Medulla oblongata (tissue), 1 donor: ENCODE measurements around the gene PARP6.
A peak's percentile ranks its signal among the peaks of the same experiment; 100 is the strongest.

Source experiments
- DNase-seq: peaks from one replicate; pipeline ENCODE4 v3.0.0-alpha.2; 2015; ENCODE audit errors: extremely low spot score

The PARP6 gene

DNA sequence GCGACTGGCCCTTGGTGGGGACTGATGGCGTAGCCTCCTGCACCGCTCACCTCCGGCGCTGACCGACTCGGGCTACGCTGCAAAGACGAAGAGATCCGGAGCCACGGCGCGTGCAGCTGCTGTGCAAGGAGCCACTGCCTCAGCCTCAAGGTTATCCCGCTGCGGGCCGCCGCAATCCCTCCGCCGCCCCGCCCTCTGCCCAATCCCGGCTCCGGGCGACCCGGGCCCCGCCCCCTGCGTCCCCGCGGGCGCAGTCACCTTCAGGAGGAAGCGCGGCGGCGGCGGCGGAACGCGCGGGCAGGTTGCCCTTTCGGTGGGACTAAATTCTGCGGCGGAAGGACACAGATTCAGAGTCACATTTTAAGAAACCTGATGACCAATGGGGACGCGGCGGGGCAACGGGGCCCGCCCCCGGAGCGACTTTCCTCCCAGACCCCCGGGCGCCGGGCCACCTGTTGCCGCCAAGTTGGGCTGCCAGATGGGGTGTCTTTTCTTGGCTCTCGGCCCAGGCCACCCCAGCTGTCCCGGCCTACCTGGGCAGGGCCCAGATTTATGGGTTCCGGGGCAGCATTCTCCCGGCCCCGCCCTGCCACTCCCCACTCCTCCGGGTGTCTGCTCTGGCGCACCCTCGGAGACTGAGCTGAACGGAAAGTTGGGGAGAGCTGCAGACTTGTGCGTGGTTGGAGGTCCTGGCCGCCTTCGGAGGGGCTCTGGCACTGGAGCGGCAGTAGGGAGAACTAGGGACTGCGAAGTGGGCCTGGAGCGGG is 41.1 kb downstream of the PARP6 start, which contains the start of gene PKM:
PKM (minus strand) TSS at position 125 of the 767 bp plus-strand sequence. CDS start 12,093 bp downstream, outside the sequence.
- peak; percentile 89 for DNase-seq

DNA sequence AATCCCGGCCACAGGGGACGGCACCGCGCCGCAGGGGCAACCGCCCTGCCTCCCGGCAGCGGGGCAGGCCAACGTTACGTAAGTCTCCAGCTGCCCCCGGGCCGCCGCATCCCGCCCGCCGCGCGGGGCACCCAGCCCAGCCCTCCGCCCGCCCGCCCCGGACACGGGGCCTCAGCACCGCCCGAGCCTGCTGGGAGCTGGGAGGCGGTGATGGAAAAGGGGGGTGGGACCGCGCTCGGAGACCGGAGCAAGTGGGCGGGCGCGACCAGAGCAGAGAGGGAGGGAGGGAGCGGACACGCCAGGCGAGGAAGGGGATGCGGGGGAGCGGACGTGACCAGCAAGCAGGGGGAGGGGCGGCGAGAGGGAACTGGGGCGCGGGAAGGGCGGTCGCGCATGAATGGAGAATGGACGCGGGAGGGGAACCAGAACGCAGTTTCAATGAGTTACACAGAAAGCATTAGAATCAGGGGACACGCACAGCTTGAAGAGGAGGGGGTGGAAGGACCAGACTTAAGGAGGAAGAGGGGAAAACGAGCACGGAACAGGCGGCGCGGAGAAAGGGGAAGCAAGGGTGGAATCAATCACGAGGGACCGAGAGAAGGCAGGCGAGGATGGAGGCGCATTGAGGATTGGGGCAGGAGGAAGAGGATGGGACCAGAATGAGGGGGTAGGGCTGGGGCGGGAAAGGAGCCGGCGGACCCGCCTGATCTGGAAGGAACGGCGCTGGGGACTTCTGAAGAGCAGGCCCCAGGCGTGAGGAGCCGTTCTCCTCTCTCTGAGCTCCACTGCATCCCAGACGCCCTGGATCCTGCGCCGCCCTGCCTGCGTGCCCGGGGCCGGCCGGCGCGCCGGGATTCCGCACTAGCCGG is 41.9 kb downstream of the PARP6 start:
- DNase-seq = peak; percentile 89

DNA sequence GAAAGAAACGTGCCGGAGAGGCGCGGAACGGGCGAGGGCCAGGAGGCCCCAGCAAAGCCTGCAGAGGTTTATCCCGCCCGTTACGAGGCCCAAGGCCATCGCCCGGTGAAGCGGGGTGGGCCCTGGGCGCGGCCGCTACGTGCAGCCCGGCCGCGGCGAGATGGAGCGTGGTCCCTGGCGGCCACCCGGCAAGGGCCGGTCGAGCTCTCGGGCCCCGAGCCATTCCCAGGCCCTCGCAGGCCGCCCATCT is 42.5 kb downstream of the PARP6 start:
- no peak for DNase-seq

DNA sequence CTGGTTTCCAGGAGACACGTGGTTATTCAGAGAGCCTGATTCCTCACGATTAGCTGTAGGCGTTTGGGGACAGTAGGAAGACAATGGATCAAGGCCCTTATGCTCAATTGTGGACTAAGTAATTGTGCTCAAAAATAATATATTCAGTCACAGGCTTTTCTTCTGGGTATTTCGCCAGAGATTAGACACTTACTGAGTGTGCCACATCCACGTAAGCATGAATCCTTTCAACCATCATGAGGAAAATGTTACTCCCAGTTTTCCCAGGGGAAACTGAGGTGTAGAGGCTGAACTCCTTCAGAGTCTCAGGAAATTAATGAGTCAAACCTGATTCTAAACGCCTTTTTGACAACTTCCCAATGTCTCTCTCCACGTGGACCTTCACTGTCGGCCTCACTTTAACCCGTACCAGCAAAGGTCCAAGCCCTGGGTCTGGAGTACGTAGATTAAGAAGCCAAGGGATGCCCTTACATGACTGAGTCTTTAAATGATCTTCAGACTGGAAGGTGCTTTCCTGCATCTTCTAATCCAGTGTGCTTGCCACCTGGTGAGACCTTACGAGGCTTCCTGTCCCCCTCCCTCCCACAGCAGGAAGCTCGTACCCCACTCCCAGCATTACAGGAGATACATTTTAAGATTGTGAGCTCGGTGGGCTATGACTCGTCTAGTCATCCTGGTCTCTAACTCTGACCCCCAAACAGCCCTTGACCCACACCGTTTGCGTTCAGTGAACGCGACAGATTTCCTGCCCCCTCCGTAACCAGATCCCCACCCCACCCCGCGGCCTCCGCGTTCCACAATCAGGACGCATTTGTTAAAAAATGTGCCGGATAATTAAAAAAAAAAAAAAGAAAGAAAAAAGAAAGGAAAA is 43.0 kb downstream of the PARP6 start:
- peak; percentile 29 for DNase-seq

GRCh38 chr15:72227720-72228119 is 44.6 kb downstream of the PARP6 start:
- DNase-seq = no peak

DNA sequence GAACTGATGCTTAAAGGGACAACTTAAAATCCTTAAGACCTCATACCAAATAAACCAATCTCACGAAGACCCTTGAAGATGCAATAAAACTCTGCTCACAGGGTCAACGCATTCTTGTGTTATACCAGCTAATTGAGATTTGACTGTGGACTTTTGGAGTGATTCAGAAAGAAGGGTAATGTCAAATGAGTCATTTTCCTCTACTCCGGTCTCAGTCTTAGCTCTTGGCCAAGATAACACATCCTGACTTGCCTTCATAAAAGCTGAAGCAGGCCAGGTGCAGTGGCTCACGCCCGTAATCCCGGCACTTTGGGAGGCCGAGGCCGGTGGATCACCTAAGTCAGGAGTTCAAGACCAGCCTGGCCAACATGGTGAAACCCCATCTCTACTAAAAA is 45.2 kb downstream of the PARP6 start:
- DNase-seq = no peak

DNA sequence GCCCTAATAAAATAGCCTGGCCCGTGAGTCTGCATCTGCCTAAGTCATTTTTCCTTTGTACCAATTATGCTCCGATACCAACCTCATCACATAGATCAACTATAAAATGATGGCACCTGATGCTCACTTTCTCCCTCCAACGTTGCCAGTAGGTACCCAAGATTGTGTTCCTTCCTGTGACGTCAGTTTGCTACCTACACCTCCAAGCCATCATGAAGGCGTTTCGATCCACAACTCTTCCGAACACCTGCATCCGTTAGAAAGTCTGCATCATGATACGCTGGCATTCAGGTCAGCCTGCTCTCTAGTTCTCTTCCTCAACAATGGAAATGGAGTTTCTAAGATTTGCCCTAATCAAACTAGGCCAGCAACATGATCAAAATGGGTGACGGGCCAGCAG is 49.1 kb downstream of the PARP6 start:
- DNase-seq = no peak

DNA sequence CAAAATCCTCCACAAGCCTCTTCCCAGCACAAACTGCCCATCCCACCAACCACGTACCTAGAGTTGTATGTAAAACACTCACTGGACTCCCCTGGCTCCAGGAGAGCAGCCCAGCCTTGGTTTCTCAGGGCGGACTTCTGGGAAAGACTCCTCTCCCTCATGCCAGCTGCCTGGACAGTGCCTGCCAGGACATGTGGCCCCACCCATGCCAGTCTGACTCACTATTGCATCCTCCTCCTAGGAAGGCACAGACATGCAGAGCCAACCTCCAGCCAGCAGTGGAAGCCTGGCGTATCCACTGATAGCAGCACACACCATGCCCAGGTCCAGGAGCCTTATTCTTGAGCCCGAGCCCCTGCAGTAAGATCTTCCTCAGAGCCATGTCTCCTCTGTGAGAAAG is 50.0 kb downstream of the PARP6 start:
- DNase-seq = peak; percentile 30

DNA sequence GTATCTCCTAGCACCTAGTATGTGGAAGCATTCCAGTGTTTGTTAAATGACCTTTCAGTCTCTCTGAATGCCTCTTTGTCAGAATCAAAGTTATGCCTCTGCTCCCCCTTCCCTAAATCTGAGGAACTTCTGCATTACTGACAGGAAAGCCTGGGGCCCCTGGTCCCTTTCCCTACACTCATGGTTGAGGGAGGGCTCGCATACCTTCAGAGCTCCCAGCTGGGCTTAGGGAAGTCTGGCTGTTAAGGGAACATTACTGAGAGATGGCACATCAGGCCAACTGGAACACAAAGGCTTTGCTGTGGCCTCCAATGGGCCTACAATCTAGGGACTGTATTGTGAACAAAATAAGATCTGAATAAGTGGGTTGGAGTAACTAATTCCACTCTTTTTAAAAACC is 51.7 kb downstream of the PARP6 start:
- no peak for DNase-seq

- no peak for DNase-seq
Observed at GRCh38 chr15:72217216-72217615, 55.1 kb downstream of the PARP6 start.

GRCh38 chr15:72216079-72216478 is 56.3 kb downstream of the PARP6 start:
- DNase-seq = no peak

GRCh38 chr15:72207558-72208085 is 64.7 kb downstream of the PARP6 start:
- no peak for DNase-seq

- DNase-seq = no peak
Observed at GRCh38 chr15:72206677-72207000, 65.7 kb downstream of the PARP6 start.

DNA sequence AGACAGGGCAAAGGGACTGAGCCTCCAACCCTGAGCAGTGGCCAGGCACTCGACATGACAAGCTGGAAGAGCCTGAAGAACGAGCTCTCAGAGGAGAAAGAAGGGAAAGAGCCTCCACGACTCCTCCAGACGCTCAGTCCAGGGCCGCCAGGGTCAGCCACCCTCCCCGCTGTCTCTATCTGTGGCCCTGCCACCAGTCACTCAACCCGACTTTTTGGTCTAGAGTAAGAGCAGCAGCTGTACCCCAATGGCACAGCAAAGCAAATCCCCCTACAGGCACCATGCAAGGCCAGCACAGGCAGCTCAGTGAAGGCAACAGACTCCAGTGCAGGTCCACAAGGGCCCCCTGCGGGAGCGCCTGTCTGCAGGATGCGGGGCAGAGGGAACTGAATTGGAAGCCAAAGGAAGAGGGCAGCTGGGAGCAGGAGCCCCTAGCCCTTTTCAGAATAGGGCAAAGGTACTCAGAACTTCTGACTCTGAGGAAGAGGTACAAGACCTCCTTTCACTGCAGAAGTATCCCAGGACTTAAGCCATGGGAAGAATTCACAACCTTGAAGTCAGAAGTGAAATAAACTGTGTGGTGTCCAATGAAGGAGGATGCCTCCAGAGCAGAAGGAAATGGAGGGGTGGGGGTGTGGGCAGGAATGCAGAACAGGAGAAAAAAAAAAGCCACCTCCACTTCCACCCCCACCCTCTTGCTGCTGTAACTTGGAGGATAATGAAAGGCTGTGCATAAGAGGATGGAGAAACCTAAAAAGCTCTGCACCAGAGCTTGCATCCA is 66.3 kb downstream of the PARP6 start:
- no peak for DNase-seq

GRCh38 chr15:72205273-72205672 is 67.1 kb downstream of the PARP6 start:
- no peak for DNase-seq

DNA sequence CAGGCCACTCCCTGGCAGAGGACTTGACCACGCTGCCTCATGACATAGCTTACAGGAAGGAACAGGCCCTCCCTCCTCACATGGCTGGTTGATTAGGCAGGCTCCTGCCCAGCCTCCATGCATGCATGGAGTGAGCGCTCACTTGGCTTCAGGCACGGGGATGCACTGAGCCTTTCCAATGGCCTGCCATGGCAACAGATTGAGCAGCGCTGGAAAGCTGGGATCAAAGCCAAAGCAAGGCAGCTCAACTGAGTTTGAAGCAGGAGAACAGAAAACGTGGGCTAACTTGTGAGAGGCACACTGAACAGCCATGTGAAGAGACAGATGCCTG is 68.9 kb downstream of the PARP6 start:
- DNase-seq = peak; percentile 95

DNA sequence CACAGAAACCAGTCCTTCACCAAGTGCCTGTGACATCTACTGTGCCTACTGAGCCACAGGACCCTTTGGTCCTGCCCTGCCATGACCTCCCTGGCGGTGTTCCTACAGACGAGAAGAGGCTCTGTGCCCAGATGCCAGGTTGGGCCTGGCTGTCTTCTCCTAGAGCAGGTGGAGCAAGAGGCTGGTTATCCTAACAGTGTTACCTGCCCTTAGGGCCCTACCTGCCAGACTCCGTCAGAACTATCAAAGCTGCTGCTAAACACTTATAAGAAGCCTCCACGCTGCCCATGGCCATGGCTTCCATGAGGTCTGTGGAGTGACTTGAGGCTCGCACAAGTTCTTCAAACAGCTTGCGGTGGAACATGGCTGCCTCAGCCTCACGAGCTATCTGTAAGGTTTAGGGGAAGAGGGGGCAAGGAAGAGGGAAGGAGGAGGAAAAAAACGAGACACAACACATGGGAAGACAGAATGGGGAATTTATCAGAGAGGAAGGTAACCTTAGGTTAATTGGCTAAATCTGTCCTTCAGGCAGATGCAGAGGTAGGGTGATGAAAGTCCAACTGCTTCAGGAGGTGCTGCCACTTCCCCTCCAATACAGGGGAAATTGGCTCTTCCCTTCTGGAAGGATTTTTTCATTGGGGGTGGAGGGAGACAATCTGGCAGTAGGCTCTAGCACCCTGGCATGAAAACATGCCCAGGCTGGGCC is 69.4 kb downstream of the PARP6 start:
- DNase-seq = no peak

DNA sequence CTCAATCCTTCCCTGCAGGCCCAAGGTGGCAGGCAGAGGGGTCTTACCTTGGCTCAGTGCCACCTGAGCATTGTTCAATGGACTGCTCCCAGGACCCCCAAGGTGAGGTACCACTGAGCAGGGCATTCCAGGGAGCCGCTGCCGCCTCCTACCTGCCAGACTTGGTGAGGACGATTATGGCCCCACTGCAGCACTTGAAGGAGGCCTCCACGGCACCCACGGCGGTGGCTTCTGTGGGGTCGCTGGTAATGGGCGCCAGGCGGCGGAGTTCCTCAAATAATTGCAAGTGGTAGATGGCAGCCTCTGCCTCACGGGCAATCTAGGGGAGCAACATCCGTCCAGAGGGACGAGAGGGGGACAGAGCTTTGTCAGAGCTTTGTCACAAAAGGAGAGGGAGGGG is 70.1 kb downstream of the PARP6 start:
- no peak for DNase-seq

GRCh38 chr15:72201391-72201921 is 70.9 kb downstream of the PARP6 start:
- no peak for DNase-seq

DNA sequence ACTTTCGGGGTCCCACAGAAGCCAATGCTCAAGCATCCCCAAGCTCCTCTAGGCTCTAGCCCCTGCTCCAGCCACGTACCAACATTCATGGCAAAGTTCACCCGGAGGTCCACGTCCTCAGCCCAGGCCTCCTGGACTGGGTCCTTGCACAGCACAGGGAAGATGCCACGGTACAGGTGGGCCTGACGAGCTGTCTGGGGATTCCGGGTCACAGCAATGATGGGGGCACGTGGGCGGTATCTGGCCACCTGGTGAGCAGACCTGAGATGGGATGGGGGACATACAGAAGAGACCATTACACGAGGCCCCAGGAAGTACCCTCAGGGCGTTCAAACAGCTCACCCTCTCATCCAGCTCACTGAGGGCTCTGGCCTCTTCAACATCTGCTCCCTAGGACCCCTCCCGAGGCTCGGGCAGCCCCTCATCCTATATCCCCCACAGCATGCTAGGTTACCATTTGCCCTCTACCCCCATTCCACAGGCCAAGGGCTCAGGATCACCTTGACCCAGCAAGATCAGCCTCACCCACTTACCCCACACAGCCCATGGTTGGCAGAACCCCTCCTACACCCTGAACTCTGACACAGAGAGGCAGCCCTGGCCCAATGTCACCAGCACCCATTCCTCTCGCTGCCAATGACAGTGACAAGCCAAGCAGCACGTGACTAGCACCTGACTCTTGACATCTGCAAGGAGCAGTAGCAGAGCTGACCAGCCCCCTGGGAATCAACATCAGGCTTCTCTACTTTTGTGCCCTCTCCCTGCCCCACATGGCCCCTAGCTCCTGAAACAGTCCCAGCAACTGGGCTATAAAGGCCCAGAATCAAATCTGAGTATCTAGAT is 71.7 kb downstream of the PARP6 start:
- DNase-seq = no peak
